Trophoblast cell (in vitro differentiated cells and primary cell): ENCODE results near the gene KCTD14.

Experiments
- DNase-seq, 2 donors: peaks; one replicate each; pipeline ENCODE4 v3.0.0-alpha.2; 2016
- H2AFZ ChIP-seq: 2 replicates; pipeline ENCODE4 v1.6.1; 2013; ENCODE audit warnings: low read length, moderate library complexity, mild to moderate bottlenecking; ENCODE audit not compliant: insufficient read depth, poor library complexity
- H2AK5ac ChIP-seq: 2 replicates; pipeline ENCODE4 v1.6.1; 2013; ENCODE audit warnings: mild to moderate bottlenecking, low read length
- H2BK120ac ChIP-seq: 2 replicates; pipeline ENCODE4 v1.6.1; 2013; ENCODE audit warnings: low read length, mild to moderate bottlenecking, moderate library complexity; ENCODE audit not compliant: insufficient read depth, poor library complexity
- H2BK12ac ChIP-seq: 2 replicates; pipeline ENCODE4 v1.6.1; 2013; ENCODE audit warnings: mild to moderate bottlenecking, low read length, moderate library complexity
- H2BK5ac ChIP-seq: 2 replicates; pipeline ENCODE4 v1.6.1; 2013; ENCODE audit warnings: low read length, low read depth, moderate library complexity, mild to moderate bottlenecking; ENCODE audit not compliant: poor library complexity
- H3K14ac ChIP-seq: 2 replicates; pipeline ENCODE4 v1.6.1; 2013; ENCODE audit warnings: mild to moderate bottlenecking, low read length
- H3K18ac ChIP-seq: 2 replicates; pipeline ENCODE4 v1.6.1; 2013; ENCODE audit warnings: mild to moderate bottlenecking, low read length
- H3K23ac ChIP-seq: 2 replicates; pipeline ENCODE4 v1.6.1; 2013; ENCODE audit warnings: low read length
- H3K27ac ChIP-seq: 2 replicates; pipeline ENCODE4 v1.5.1; 2013; ENCODE audit warnings: low read depth, mild to moderate bottlenecking, inconsistent platforms, low read length, moderate library complexity
- H3K27me3 ChIP-seq: 2 replicates; pipeline ENCODE4 v1.6.1; 2013; ENCODE audit warnings: inconsistent platforms, mild to moderate bottlenecking, low read length, moderate library complexity; ENCODE audit not compliant: insufficient read depth
- H3K36me3 ChIP-seq, 2 experiments: 1 replicate in 1 of 2; 2 replicates in 1 of 2; pipeline ENCODE4 v1.6.1; 2013; ENCODE audit warnings: low read length in 2 of 2, mild to moderate bottlenecking in 2 of 2, moderate library complexity in 1 of 2; ENCODE audit not compliant: insufficient read depth in 2 of 2, control insufficient read depth in 1 of 2
- H3K4ac ChIP-seq: 2 replicates; pipeline ENCODE4 v1.6.1; 2013; ENCODE audit warnings: low read depth, mild to moderate bottlenecking, low read length, moderate library complexity
- H3K4me1 ChIP-seq, 2 experiments: 1 replicate in 1 of 2; 2 replicates in 1 of 2; pipeline ENCODE4 v1.6.1; 2013; ENCODE audit warnings: low read length in 2 of 2, mild to moderate bottlenecking in 2 of 2, moderate library complexity in 1 of 2; ENCODE audit not compliant: insufficient read depth in 2 of 2, control insufficient read depth in 1 of 2
- H3K4me2 ChIP-seq: 2 replicates; pipeline ENCODE4 v1.6.1; 2013; ENCODE audit warnings: inconsistent platforms, mild to moderate bottlenecking, low read length, moderate library complexity
- H3K4me3 ChIP-seq: 2 replicates; pipeline ENCODE4 v1.5.1; 2013; ENCODE audit warnings: mild to moderate bottlenecking, low read depth, low read length, inconsistent platforms
- H3K79me1 ChIP-seq: one replicate; pipeline ENCODE4 v1.6.1; 2013; ENCODE audit warnings: low read length
- H3K79me2 ChIP-seq: 2 replicates; pipeline ENCODE4 v1.6.1; 2013; ENCODE audit warnings: low read length, mild to moderate bottlenecking; ENCODE audit not compliant: control insufficient read depth, insufficient read depth, poor library complexity
- H3K9ac ChIP-seq: 2 replicates; pipeline ENCODE4 v1.6.1; 2013; ENCODE audit warnings: mild to moderate bottlenecking, low read length
- H3K9me3 ChIP-seq: 2 replicates; pipeline ENCODE4 v1.6.1; 2013; ENCODE audit warnings: low read depth, mild to moderate bottlenecking, control low read depth, inconsistent platforms, low read length; ENCODE audit not compliant: insufficient read depth
- H4K12ac ChIP-seq: 2 replicates; pipeline ENCODE4 v1.6.1; 2013; ENCODE audit warnings: low read depth, mild to moderate bottlenecking, low read length, moderate library complexity
- H4K8ac ChIP-seq: 2 replicates; pipeline ENCODE4 v1.6.1; 2013; ENCODE audit warnings: low read depth, mild to moderate bottlenecking, low read length, moderate library complexity
- H4K91ac ChIP-seq: one replicate; pipeline ENCODE4 v1.6.1; 2013; ENCODE audit warnings: low read depth, mild to moderate bottlenecking, low read length, moderate library complexity
- WGBS: extraction: QIAGEN DNeasy Blood & Tissue Kit; methylation state at CpG from one replicate; pipeline ENCODE4 v1.1.7; 2013; ENCODE audit warnings: missing lambda C conversion rate; ENCODE audit not compliant: insufficient read length, insufficient coverage; ENCODE audit errors: extremely low coverage; 5-methylcytosine and 5-hydroxymethylcytosine counted together

KCTD14 gene

DNA sequence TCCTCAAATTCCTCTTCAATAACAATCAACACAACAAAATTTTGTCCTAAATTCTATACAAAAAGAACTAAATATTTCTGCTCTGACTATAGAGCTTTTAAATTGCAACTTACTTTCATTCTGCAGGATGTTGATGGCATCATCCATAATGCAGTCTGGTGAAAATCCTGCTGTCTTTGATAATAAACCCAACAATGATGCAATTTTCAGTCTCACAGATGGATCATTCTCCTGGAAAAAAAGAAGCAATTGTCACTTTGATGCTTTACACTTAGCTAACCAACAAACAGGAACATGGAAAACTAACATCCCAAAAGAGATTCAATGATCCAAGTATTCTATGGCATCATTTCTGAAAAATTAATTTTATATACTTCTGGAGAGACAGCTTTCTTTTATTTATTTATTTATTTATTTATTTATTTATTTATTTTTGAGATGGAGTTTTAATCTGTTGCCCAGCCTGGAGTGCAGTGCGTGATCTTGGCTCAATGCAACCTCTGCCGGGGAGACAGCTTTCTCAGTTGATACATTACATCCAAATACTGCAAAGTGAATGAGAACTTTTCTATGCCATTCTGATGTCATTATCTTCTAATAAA, 41.6 kb downstream of the KCTD14 start:
- no CpG with 5 or more reads among the region's 2 CpGs for WGBS
- Histone ChIP-seq H3K27ac (no peak overlapping the region), H2BK5ac (no peak overlapping the region), H4K91ac (no peak overlapping the region), H3K27me3 (no peaks in the 10 kb centered on the region), H2BK12ac (no peak overlapping the region), H3K4me1 (no peaks in the 10 kb centered on the region), H4K8ac (no peak overlapping the region), H3K4me3 (no peak overlapping the region), H3K79me2 (no peaks in the 10 kb centered on the region), H3K36me3 (peaks cover 10 to 11% of the 10 kb centered on the region in 2 experiments), H3K4me2 (no peak overlapping the region), H3K79me1 (no peaks in the 10 kb centered on the region), H2AFZ (no peak overlapping the region), H2BK120ac (no peak overlapping the region), H3K23ac (no peak overlapping the region), H4K12ac (no peak overlapping the region), H2AK5ac (no peak overlapping the region), H3K14ac (no peak overlapping the region), H3K4ac (no peak overlapping the region), H3K18ac (no peak overlapping the region), H3K9me3 (no peaks in the 10 kb centered on the region), H3K9ac (no peak overlapping the region)
- DNase-seq = no peak

DNA sequence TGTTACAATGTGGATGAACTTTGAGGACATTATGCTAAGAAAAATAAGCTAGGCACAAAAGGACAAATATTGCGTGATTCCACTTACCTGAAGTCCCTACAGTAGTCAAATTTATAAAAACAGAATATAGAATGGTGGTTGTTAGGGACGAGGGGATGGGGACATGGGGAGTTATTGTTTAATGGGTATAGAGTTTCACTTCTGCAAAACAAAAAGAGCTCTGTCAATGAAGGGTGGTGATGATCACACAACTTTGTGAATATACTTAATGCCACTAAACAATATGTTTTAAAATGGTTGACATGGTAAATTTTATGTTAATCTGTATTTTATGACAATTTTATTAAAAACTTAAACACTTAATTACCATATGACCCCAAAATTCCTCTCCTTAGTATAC, 54.7 kb downstream of the KCTD14 start:
- DNase-seq = no peak
- no peak overlapping the region for H3K14ac ChIP-seq
- no peaks in the 10 kb centered on the region for H3K79me2 ChIP-seq
- no peak overlapping the region for H4K91ac ChIP-seq
- no peak overlapping the region for H3K4me3 ChIP-seq
- H3K36me3 ChIP-seq = peaks cover 3 to 5% of the 10 kb centered on the region in 2 experiments
- H3K4me1 ChIP-seq = no peaks in the 10 kb centered on the region
- no peak overlapping the region for H3K27ac ChIP-seq
- no peak overlapping the region for H2BK5ac ChIP-seq
- no peaks in the 10 kb centered on the region for H3K9me3 ChIP-seq
- no peak overlapping the region for H3K4ac ChIP-seq
- H2BK120ac ChIP-seq = no peak overlapping the region
- H3K79me1 ChIP-seq = no peaks in the 10 kb centered on the region
- H3K9ac ChIP-seq = no peak overlapping the region
- H2BK12ac ChIP-seq = no peak overlapping the region
- no peak overlapping the region for H3K18ac ChIP-seq
- no peak overlapping the region for H4K12ac ChIP-seq
- no peak overlapping the region for H3K23ac ChIP-seq
- H3K4me2 ChIP-seq = no peak overlapping the region
- no CpG with 5 or more reads among the region's 2 CpGs for WGBS
- H2AK5ac ChIP-seq = no peak overlapping the region
- H3K27me3 ChIP-seq = no peaks in the 10 kb centered on the region
- H2AFZ ChIP-seq = no peak overlapping the region
- H4K8ac ChIP-seq = no peak overlapping the region

- Histone ChIP-seq H3K18ac (no peak overlapping the region), H3K79me2 (no peaks in the 10 kb centered on the region), H4K8ac (no peak overlapping the region), H3K9ac (no peak overlapping the region), H3K23ac (no peak overlapping the region), H2BK12ac (no peak overlapping the region), H3K4ac (no peak overlapping the region), H3K9me3 (no peaks in the 10 kb centered on the region), H4K12ac (no peak overlapping the region), H2AK5ac (no peak overlapping the region), H2BK5ac (no peak overlapping the region), H3K36me3 (peaks cover 3 to 5% of the 10 kb centered on the region in 2 experiments), H3K4me3 (no peak overlapping the region), H4K91ac (no peak overlapping the region), H3K14ac (no peak overlapping the region), H2BK120ac (no peak overlapping the region), H3K27me3 (no peaks in the 10 kb centered on the region), H3K4me1 (no peaks in the 10 kb centered on the region), H3K4me2 (no peak overlapping the region), H2AFZ (no peak overlapping the region), H3K27ac (no peak overlapping the region), H3K79me1 (no peaks in the 10 kb centered on the region)
- DNase-seq = no peak
Measured at GRCh38 chr11:77967753-77968152, 55.3 kb downstream of the KCTD14 start.

- Histone ChIP-seq H2AK5ac (no peak overlapping the region), H4K91ac (no peak overlapping the region), H3K9me3 (no peaks in the 10 kb centered on the region), H3K23ac (no peak overlapping the region), H3K36me3 (peaks cover 3 to 5% of the 10 kb centered on the region in 2 experiments), H3K4me3 (no peak overlapping the region), H3K4ac (no peak overlapping the region), H3K9ac (no peak overlapping the region), H2BK5ac (no peak overlapping the region), H3K14ac (no peak overlapping the region), H4K8ac (no peak overlapping the region), H3K4me1 (no peaks in the 10 kb centered on the region), H4K12ac (no peak overlapping the region), H3K4me2 (no peak overlapping the region), H2AFZ (no peak overlapping the region), H2BK12ac (no peak overlapping the region), H3K79me1 (no peaks in the 10 kb centered on the region), H3K27me3 (no peaks in the 10 kb centered on the region), H3K18ac (no peak overlapping the region), H3K79me2 (no peaks in the 10 kb centered on the region), H2BK120ac (no peak overlapping the region), H3K27ac (no peak overlapping the region)
- no CpG with 5 or more reads among the region's 2 CpGs for WGBS
- DNase-seq = no peak
Measured at GRCh38 chr11:77967121-77967520, 56.0 kb downstream of the KCTD14 start.
